PFSK-1 (cell line): ENCODE results near the gene HS6ST1.

Source experiments
- FOXP2 ChIP-seq: optimal IDR thresholded peaks from 2 replicates; pipeline ENCODE3; 2011; ENCODE audit warnings: borderline replicate concordance, control low read depth, inconsistent platforms; ENCODE audit not compliant: insufficient read depth; ENCODE audit errors: extremely low read length, extremely low read depth
- POLR2AphosphoS5 ChIP-seq: IDR thresholded peaks from 2 replicates; pipeline ENCODE4 v1.6.1; 2012; ENCODE audit warnings: low read depth, mild to moderate bottlenecking, control low read depth, low read length, moderate library complexity
- SIN3A ChIP-seq: IDR thresholded peaks from 2 replicates; pipeline ENCODE4 v1.6.1; 2012; ENCODE audit warnings: mild to moderate bottlenecking, low read length, moderate library complexity, borderline replicate concordance; ENCODE audit not compliant: insufficient read depth
- TAF1 ChIP-seq: IDR thresholded peaks from 2 replicates; pipeline ENCODE4 v1.6.1; 2012; ENCODE audit warnings: low read length, control low read depth, borderline replicate concordance; ENCODE audit not compliant: insufficient read depth
- TF ChIP-seq, protein P1 (sequence below), 2 experiments: IDR thresholded peaks; 2 replicates each; pipeline versions ENCODE4 v1.6.1 to v1.8.0; 2011 to 2012; ENCODE audit warnings: low read depth in 2 of 2, low read length in 2 of 2, control low read depth in 1 of 2, inconsistent platforms in 1 of 2, mild to moderate bottlenecking in 1 of 2, moderate library complexity in 1 of 2; ENCODE audit not compliant: insufficient read depth in 1 of 2

HS6ST1 gene

DNA sequence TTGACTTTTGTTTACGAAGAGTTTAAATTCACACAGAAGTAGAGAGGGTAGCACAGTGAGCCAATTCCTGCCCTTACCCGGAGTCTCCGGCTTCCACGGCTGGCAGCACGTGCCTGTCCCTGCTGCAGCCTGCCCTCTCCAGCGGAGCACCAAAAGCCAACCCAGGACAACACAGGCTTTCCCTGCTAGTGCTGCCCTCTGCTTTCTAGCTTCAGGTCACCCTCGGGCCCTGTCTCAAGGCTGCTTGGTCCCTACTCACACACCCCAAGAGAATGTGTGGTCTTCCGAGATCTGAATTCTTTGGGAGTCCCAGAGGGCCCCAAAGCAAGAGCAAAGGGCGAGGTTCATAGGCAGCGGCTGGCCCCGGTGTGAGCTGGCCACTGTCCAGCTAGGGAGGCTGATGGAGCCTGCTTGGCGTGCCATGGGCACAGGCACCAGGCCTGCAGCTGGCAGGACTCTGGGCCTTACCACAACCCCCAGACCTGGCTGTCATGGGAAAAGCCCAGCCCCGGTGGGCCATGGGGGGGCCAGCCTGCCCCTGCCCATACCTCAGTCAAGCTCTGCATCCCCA, 7.0 kb upstream of the HS6ST1 start:
- TF ChIP-seq FOXP2: no peak
- TF ChIP-seq SIN3A: no peak
- TF ChIP-seq, protein P1, sequence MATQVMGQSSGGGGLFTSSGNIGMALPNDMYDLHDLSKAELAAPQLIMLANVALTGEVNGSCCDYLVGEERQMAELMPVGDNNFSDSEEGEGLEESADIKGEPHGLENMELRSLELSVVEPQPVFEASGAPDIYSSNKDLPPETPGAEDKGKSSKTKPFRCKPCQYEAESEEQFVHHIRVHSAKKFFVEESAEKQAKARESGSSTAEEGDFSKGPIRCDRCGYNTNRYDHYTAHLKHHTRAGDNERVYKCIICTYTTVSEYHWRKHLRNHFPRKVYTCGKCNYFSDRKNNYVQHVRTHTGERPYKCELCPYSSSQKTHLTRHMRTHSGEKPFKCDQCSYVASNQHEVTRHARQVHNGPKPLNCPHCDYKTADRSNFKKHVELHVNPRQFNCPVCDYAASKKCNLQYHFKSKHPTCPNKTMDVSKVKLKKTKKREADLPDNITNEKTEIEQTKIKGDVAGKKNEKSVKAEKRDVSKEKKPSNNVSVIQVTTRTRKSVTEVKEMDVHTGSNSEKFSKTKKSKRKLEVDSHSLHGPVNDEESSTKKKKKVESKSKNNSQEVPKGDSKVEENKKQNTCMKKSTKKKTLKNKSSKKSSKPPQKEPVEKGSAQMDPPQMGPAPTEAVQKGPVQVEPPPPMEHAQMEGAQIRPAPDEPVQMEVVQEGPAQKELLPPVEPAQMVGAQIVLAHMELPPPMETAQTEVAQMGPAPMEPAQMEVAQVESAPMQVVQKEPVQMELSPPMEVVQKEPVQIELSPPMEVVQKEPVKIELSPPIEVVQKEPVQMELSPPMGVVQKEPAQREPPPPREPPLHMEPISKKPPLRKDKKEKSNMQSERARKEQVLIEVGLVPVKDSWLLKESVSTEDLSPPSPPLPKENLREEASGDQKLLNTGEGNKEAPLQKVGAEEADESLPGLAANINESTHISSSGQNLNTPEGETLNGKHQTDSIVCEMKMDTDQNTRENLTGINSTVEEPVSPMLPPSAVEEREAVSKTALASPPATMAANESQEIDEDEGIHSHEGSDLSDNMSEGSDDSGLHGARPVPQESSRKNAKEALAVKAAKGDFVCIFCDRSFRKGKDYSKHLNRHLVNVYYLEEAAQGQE (IDR thresholded peaks at IDR 0.05; ENCODE audit: insufficient read depth in 1 of 2, low read depth in 2 of 2, low read length in 2 of 2): no peak
- TF ChIP-seq TAF1: no peak
- no peak for TF ChIP-seq POLR2AphosphoS5

DNA sequence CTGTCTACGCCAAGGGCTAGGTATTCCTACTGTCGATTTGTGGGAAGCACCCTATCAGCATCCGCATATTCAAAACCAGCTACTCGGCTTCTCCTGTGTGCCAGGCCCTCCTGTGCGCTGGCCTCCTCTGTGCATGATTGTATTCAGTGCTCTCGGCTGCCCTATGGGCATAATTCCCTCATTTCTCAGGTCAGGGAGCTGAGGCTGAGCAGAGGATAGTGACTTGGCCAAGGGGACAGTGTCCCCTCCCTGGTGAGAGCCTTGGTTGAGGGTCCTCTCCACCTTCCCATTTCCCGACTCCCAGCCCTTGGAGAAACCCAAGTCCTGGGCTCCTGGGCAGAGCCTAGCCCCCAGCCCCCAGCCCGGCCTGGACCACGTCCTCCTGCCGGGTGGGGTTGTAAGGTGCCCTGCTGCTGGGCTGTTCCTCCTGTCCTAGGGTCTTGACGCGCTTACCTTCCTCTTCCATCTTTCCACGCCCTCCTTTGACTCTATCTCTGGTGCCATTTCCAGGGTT, 6.3 kb upstream of the HS6ST1 start:
- TF ChIP-seq FOXP2 (no peak), SIN3A (no peak), POLR2AphosphoS5 (no peak), TAF1 (no peak)
- TF ChIP-seq, protein P1 (IDR thresholded peaks at IDR 0.05; ENCODE audit: insufficient read depth in 1 of 2, low read depth in 2 of 2, low read length in 2 of 2): no peak

DNA sequence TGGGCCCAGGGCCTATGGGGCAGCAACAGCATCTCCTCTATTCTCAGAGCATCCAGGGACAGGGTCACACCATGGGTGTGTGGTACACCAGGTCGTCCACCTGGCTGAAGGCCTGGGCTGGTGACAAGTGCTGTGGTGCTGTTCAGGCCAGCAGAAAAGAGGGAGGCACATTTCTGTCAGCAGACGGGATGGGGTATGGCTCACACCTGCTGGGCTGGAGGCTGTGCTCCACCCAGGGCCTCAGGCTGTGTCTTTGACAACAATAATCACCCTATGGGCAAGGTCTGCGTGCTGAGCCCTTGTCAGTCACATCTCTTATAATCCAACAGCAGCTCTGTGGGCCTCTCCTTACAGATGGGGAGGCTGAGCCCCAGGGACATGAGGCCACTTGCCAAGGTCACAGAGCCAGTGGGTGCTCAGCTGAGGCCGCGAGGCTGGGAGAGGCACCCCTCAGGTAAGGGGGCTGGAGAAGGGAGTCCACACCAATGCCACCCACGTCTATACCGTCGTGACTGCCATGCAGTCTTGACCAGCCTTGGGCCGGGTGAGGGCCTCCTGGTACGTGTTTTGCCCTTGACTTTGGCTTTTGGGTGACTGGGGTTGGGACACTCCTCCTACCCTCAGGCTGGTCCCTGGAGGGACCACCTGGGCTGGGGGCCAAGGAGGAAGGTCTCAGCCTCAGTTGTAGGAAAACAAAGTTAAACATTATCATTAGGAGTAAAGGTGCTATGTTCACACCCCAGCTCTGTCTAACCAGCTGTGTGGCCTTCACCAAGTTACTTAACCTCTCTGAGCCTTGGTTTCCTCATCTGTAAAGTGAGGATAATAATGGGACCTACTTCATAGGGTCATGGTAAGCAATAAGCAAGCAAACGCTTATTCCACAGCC, 5.6 kb upstream of the HS6ST1 start:
- no peak for TF ChIP-seq SIN3A
- TF ChIP-seq, protein P1 (IDR thresholded peaks at IDR 0.05; ENCODE audit: insufficient read depth in 1 of 2, low read depth in 2 of 2, low read length in 2 of 2): no peak
- TF ChIP-seq FOXP2: no peak
- no peak for TF ChIP-seq TAF1
- TF ChIP-seq POLR2AphosphoS5: no peak

DNA sequence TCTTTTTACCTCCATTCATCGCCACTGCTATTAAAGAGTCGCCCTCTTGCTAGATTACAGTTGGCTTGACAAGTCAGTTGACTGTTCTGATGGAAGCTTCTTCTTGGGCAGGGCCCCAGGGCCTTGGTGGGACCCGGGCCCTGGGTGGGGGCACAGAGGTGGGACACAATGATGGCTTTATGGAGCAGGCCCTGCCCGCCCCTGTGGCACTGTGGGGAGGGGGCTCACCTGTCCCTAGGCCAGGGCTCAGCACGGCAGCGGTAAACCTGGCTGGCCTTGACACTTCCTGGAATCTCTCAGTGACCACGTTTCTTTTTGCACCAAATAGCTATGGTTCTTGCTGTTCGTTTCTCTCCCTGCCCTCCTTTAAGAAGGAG, 4.9 kb upstream of the HS6ST1 start:
- no peak for TF ChIP-seq SIN3A
- no peak for TF ChIP-seq POLR2AphosphoS5
- TF ChIP-seq TAF1: no peak
- TF ChIP-seq, protein P1 (IDR thresholded peaks at IDR 0.05; ENCODE audit: insufficient read depth in 1 of 2, low read depth in 2 of 2, low read length in 2 of 2): no peak
- no peak for TF ChIP-seq FOXP2
